ENCODE measurements around the gene DTWD1.
"Not testable (repeated sequence)": the region's sequence is repeated elsewhere in the genome, so short reads cannot be mapped to it uniquely, and the experiment has no call there.

The DTWD1 gene

DNA sequence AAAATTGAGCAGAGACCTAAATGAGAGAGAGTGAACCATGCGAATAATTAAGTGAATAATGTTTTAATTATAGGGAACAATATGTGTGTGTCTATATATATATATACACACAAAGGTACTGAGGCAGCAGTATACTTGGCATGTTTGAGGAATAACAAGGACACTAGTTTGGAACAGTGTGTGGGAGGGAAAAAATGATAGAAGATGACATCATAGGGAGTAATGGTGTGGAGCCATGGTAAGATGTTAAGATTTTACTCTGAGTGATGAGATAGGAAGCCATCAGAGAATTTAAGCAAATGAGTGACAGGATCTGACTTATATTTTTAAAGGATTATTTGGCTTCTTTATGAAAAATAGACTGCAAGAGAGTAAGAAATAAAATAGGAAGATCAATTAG is 29.1 kb downstream of the DTWD1 start:
- no peak for DNase-seq

- DNase-seq = no peak
Observed at GRCh38 chr15:49650676-49651075, 29.8 kb downstream of the DTWD1 start.

GRCh38 chr15:49652922-49653321 is 32.1 kb downstream of the DTWD1 start:
- DNase-seq = no peak

GRCh38 chr15:49656734-49657133 is 35.9 kb downstream of the DTWD1 start:
- no peak for DNase-seq

DNA sequence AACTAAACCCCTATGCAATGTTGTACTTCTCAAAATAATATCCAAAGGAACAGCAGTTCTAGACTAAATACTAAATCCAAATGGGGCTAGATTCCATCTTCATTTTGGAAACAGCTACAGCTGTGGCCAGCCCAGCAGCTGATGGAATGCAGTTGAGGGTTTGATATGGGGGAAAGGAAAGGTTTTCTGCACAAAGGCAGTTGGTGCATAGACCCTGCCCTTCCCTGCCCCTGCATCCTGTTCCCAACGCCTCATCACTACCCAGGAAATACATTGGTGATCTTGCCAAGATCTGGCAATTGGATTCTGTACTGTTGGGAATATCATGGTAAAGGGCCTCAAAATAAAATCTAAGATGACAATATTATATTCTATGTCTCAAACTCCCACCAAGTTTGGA is 43.9 kb downstream of the DTWD1 start:
- DNase-seq = no peak

DNA sequence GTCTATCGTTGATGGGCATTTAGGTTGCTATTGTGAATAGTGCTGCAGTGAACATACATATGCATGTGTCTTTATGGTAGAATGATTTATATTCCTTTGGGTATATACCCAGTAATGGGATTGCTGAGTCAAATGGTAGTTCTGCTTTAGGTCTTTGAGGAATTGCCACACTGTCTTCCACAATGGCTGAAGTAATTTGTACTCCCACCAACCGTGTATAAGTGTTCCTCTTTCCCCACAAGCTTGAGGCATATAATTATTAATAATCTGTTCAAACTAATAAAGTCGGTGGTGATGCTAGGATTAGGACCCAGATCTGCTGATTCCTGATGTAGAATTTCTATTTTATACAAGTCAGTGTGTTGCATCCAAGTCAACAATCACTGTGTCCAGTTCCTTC is 45.6 kb downstream of the DTWD1 start:
- not testable (repeated sequence) for DNase-seq

DNA sequence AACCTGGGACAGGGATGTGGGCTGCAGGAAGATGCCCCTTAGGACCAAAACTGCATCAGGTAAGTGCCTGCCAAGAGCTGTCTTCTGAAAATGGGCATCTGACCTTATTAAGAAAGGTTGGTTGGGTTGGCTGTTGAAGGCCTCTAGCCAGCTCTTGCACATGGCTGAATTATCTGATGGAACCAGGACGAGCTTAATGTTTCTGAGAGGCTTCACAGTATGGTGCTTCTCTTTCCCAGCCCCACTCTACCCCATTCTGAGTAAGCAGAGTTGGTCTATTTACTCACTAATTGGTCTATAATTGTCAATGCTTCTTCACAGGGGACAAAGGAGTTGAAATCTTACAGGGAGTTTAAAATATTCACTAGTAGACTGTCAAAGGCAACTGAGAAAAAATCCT is 48.4 kb downstream of the DTWD1 start:
- no peak for DNase-seq

- DNase-seq = no peak
Observed at GRCh38 chr15:49673861-49674260, 53.0 kb downstream of the DTWD1 start.

GRCh38 chr15:49674370-49674769 is 53.5 kb downstream of the DTWD1 start:
- DNase-seq = no peak

GRCh38 chr15:49675041-49675440 is 54.2 kb downstream of the DTWD1 start:
- DNase-seq = no peak

- DNase-seq = no peak
Observed at GRCh38 chr15:49678655-49679054, 57.8 kb downstream of the DTWD1 start.

GRCh38 chr15:49686599-49686998 is 65.8 kb downstream of the DTWD1 start:
- no peak for DNase-seq

DNA sequence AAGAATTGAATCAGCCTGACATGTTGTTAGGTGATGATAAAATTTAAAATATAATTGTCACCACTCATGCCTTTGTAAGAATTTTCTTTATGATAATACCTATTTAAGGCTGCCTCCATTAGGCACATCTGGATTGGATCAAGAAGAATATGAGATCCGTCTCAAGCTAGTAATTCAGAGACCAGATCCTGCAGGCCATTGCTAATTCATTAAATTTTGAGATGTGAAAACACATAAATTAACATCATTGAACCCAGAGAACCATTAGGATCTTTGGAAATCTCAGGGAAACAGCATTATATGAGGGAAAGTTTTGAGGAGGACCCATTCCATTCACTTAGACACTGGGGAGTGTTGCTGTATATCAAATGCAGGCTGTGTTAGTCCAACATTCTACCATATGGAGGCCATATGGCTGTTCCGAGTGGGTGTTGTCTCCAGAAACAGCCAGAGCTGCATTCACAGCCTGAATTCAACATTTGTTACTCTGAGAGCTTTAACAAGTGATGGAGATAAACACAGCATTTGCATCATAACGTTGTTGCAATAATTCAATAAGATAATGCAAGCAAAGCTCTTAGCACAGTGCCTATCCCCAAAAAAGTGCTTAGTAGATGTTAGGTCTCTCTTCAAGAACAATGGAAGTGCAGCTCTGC is 67.4 kb downstream of the DTWD1 start:
- DNase-seq = no peak

- no peak for DNase-seq
Observed at GRCh38 chr15:49692514-49693090, 71.8 kb downstream of the DTWD1 start.

DNA sequence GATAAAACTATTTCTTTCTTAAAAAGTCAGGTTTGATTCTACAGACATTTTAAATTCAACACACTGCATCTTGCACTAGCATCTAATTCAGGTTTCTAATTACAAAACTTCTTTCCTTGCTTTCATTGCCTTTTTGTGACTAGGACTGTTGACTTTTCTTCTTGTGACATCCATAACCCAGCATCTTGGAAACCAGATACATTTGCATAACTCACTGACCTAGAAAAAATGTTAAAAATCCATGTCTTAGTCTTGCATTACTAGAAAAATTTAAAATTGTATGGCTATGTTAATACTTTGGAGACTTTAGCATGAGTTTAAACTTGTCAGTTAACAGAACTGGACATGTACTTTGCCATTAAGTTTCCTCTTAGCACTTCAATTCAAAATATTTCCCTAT is 72.7 kb downstream of the DTWD1 start:
- no peak for DNase-seq

GRCh38 chr15:49696433-49696832 is 75.6 kb downstream of the DTWD1 start:
- DNase-seq = no peak

DNA sequence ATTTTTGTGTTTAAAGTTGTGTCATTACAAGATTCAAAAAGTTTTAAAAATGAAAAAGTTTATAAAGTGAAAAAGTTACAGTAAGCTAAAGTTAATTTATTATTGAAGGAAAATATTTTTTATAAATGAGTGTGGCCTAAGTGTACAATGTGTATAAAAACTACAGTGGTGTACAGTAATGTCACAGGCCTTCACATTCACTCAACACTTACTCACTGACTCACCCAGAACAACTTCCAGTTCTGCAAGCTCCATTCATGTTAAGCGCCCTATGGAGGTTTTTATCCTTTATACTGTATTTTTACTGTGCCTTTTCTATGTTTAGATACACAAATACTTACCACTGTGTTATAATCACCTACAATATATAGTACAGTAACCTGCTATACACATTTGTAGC is 76.3 kb downstream of the DTWD1 start:
- no peak for DNase-seq

DNA sequence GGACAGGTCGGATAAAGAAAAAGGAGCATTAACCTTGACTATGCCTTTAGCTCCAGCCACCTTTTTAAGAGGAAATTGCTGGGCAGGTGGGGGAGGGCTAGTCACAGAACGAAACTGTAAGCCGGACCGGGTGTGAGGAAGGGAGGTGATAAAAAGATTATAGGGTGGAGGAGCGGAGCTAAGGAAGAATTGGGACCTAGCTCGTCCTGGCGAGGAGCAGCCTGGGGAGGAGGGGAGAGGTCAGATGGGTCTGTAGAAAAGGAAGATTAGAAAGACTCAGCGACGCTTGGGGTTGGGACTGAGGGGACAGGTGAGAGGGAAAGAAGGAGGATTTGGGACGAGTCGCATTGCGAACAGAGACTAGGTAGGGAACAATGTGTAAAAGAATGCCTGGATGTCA is 82.1 kb downstream of the DTWD1 start:
- DNase-seq = not testable (repeated sequence)

All from CD4-positive, alpha-beta T cell treated with Interferon alpha-2 for 1 hour (primary cell).